SH-SY5Y (cell line): Measurements from ENCODE around the gene B4GALT7.

ENCODE experiments used
- GATA2 ChIP-seq: IDR thresholded peaks from 2 replicates; pipeline ENCODE4 v1.6.1; 2011; ENCODE audit warnings: mild to moderate bottlenecking, low read depth, low read length
- GATA3 ChIP-seq: IDR thresholded peaks from 2 replicates; pipeline ENCODE4 v1.6.1; 2011; ENCODE audit warnings: low read depth, mild to moderate bottlenecking, low read length, moderate library complexity

B4GALT7 gene

GRCh38 chr5:177588413-177588909, 11.5 kb upstream of the B4GALT7 start:
- TF ChIP-seq GATA3: no peak
- no peak for TF ChIP-seq GATA2

GRCh38 chr5:177590406-177590805, 9.5 kb upstream of the B4GALT7 start:
- TF ChIP-seq GATA3 (no peak), GATA2 (no peak)

DNA sequence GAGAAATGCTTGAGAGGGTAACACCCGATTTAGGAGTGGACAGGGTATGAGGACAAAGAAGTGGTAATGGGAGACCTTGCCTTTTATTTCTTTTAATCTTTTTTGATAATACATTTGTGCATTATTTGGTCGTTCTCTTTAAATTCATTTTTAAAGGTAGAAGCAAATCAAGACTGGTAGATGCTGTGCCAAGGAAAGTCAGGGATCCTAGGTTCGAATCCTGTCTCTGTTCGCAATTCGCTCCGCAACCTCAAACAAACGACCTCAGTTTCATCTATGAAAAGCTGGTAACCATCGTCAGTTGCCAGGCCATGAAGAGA, 8.3 kb upstream of the B4GALT7 start:
- TF ChIP-seq GATA3 (no peak), GATA2 (no peak)

DNA sequence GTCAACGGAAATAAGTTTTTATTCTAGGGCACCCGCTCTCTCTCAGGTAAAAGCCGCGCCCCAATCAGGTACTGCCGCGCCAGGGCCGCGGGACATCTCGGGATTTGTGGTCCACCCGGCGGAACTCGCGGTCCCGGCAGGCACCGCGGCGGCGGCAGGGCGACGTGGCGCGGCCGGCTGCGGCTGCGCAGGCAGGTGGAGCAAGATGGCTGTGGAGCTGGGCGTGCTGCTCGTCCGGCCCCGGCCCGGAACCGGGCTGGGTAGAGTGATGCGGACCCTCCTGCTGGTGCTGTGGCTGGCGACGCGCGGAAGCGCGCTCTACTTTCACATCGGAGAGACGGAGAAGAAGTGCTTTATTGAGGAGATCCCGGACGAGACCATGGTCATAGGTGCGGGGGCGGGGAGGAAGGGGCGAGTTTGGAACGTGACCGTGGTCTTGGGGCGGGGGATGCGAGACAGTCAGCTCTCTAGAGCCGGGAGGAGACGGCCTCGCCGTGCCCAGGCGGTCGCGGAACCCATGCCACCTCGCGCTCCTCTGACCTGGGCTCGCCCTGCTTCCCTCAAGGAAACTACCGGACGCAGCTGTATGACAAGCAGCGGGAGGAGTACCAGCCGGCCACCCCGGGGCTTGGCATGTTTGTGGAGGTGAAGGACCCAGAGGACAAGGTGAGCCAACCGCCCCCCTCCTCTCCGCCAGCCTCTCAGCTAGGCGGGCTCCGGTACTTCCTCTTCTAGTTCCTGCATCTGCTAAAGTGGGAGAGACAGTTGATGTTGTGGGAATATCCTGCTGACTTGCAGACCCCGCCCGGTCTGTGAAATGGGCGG, 7.7 kb upstream of the B4GALT7 start, which contains the start of gene TMED9:
TSS of gene TMED9 (plus strand) at position 194 of the 825 bp plus-strand sequence. CDS start at position 206, 12 bp downstream.
- TF ChIP-seq GATA3 (no peak), GATA2 (no peak)

- TF ChIP-seq GATA2 (no peak), GATA3 (no peak)
These were observed 7.0 kb upstream of the B4GALT7 start for GRCh38 chr5:177592905-177593304.

GRCh38 chr5:177593511-177593910, 6.4 kb upstream of the B4GALT7 start:
- no peak for TF ChIP-seq GATA3
- TF ChIP-seq GATA2: no peak

- TF ChIP-seq GATA3 (no peak), GATA2 (no peak)
These were observed 5.9 kb upstream of the B4GALT7 start for GRCh38 chr5:177594071-177594470.

DNA sequence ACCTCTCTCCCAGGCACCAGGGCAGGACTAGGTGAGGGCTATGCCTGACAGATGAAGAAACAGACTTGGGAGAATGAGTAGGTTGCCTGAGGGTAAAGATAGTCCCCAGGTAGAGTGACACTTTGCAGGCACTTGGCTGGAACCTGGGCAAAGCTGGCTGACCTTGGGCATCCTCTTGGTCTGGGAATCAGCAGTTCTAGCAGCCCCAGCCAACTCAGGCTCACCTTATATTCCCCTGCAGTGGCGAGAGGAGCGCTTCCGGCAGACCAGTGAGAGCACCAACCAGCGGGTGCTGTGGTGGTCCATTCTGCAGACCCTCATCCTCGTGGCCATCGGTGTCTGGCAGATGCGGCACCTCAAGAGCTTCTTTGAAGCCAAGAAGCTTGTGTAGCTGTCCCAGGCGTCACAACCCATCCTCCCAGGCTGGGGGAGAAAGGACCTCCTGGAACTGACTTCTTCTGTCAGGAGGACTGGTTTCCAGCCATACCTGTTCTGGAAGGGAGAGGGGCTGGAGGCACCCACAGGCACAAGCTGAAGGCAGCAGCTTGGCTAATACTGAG, 4.8 kb upstream of the B4GALT7 start:
- TF ChIP-seq GATA2: no peak
- no peak for TF ChIP-seq GATA3

GRCh38 chr5:177595991-177596774, 3.7 kb upstream of the B4GALT7 start:
- TF ChIP-seq GATA3 (no peak), GATA2 (no peak)

GRCh38 chr5:177596775-177597238, 3.1 kb upstream of the B4GALT7 start:
- TF ChIP-seq GATA3 (no peak), GATA2 (no peak)

DNA sequence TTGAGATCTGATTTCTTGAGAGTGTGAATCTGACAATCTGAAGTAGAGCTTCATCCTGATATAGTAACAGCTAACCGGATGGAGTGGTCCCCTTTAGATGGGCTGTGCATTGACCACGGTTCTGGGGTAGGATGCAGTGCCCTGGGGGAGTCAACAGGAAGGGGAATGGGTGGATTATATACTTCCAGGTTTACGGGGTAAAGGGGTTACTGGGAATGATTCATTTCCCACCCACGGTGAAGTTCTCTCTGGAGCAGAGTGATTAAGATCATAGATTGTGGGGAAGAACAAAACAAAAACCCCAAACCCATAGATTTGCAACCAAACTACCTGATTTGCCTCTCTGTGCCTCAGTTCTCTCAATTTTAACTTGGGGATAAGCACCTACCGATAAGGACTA, 1.5 kb upstream of the B4GALT7 start:
- TF ChIP-seq GATA2 (no peak), GATA3 (no peak)

GRCh38 chr5:177600508-177601018, 631 bp downstream of the B4GALT7 start:
- TF ChIP-seq GATA2: no peak
- no peak for TF ChIP-seq GATA3

DNA sequence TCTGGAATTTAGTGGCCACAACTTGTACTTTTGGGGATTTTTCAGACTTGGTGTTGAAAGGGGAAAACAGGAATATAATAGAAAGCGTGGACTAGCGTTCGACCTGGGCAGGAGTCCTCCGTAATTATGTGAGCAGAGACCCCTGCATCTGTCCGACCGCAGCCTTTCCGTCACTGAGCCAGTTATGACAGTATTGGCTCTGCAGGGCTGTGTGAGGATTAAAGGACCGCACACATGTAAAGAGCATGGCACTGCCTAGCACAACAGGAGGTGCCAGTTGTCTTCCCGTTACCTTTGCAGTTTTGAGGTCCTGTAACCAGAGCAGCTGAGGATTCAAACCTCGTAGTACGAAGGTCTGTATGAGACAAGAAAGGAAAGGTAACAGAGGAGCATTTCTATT, 1.2 kb downstream of the B4GALT7 start:
- TF ChIP-seq GATA2: no peak
- no peak for TF ChIP-seq GATA3

GRCh38 chr5:177601577-177602457, 1.9 kb downstream of the B4GALT7 start:
- TF ChIP-seq GATA2 (no peak), GATA3 (no peak)
